MCF 10A (cell line): Measurements from ENCODE around the gene LRRFIP1. TPM values are rescaled to one million over a fixed set of nuclear protein-coding genes. Genes with fewer than 3 reads are reported as not detected.

Experiments
- BruUV-seq: library from RNA; stranded (reverse); fragments of 400-500 nt; replicated peaks from 2 replicates; lab custom pipeline; 2021; lab: Mats Ljungman, UMichigan
- CTCF ChIA-PET: fragments of 300-600 bp; sonication (Branson Sonifier 250); formaldehyde crosslinking; extraction: SDS; loops from one replicate; lab custom pipeline; 2021; ENCODE audit warnings: antibody characterized with exemption, inconsistent platforms; lab: Yijun Ruan, JAX
- POLR2A ChIA-PET: fragments of 300-600, 350-650 bp; sonication (Branson Sonifier 250); formaldehyde crosslinking; extraction: SDS; loops from one replicate; lab custom pipeline; 2020; ENCODE audit warnings: antibody characterized with exemption, inconsistent platforms; lab: Yijun Ruan, JAX
- DNase-seq: peaks from one replicate; pipeline ENCODE4 v3.0.0-alpha.2; 2018; ENCODE audit not compliant: unreplicated experiment
- H3K27ac Mint-ChIP-seq: one replicate; pipeline ENCODE4 v1.8.0; 2022; ENCODE audit warnings: mild to moderate bottlenecking, low read depth, mixed read lengths; ENCODE audit not compliant: unreplicated experiment
- H3K27me3 Mint-ChIP-seq: one replicate; pipeline ENCODE4 v1.8.0; 2022; ENCODE audit warnings: mixed read lengths; ENCODE audit not compliant: insufficient read depth, unreplicated experiment
- H3K36me3 Mint-ChIP-seq: one replicate; pipeline ENCODE4 v1.8.0; 2022; ENCODE audit warnings: mild to moderate bottlenecking, moderate library complexity, mixed read lengths; ENCODE audit not compliant: insufficient read depth, unreplicated experiment
- H3K4me1 Mint-ChIP-seq: one replicate; pipeline ENCODE4 v1.8.0; 2022; ENCODE audit warnings: mixed read lengths; ENCODE audit not compliant: insufficient read depth, unreplicated experiment
- H3K4me3 Mint-ChIP-seq: one replicate; pipeline ENCODE4 v1.8.0; 2022; ENCODE audit warnings: mild to moderate bottlenecking, moderate library complexity, mixed read lengths; ENCODE audit not compliant: unreplicated experiment
- H3K9me3 Mint-ChIP-seq: one replicate; pipeline ENCODE4 v1.8.0; 2022; ENCODE audit warnings: mixed read lengths; ENCODE audit not compliant: unreplicated experiment
- intact Hi-C: fragments of 100-400 bp; cut with micrococcal nuclease; formaldehyde crosslinking; loops from 2 replicates; pipeline ENCODE4 v1.14.1; 2022
- total RNA-seq: library from RNA; stranded (reverse); gene quantifications from 2 replicates; pipeline ENCODE4 v1.2.3, GENCODE V29; 2022
- TF ChIP-seq, protein P1 (sequence below): fragments of 200-600 bp; IDR thresholded peaks from one replicate; pipeline ENCODE4 v1.8.0; 2022; ENCODE audit warnings: antibody characterized with exemption, mild to moderate bottlenecking; ENCODE audit not compliant: unreplicated experiment

The LRRFIP1 gene
- total RNA-seq, 1 experiment from 2014 or later, result 197 TPM

- H3K4me3 Mint-ChIP-seq, result no peak overlapping the region
- peaks cover 5% of the 10 kb centered on the region for H3K36me3 Mint-ChIP-seq
- BruUV-seq, result no TSS peak
- peak overlapping the region; percentile 91 for H3K27ac Mint-ChIP-seq
- intact Hi-C loops, result no loop called here
- H3K27me3 Mint-ChIP-seq, result no peaks in the 10 kb centered on the region
- TF ChIP-seq, protein P1, sequence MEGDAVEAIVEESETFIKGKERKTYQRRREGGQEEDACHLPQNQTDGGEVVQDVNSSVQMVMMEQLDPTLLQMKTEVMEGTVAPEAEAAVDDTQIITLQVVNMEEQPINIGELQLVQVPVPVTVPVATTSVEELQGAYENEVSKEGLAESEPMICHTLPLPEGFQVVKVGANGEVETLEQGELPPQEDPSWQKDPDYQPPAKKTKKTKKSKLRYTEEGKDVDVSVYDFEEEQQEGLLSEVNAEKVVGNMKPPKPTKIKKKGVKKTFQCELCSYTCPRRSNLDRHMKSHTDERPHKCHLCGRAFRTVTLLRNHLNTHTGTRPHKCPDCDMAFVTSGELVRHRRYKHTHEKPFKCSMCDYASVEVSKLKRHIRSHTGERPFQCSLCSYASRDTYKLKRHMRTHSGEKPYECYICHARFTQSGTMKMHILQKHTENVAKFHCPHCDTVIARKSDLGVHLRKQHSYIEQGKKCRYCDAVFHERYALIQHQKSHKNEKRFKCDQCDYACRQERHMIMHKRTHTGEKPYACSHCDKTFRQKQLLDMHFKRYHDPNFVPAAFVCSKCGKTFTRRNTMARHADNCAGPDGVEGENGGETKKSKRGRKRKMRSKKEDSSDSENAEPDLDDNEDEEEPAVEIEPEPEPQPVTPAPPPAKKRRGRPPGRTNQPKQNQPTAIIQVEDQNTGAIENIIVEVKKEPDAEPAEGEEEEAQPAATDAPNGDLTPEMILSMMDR, result no peak
- DNase-seq, result no peak
- ChIA-PET CTCF (interaction anchor here (2.1 kb wide), 1 partner anchor 29 kb away, joined by 10 read pairs; no protein-coding TSS in a partner anchor), POLR2A (interaction anchor here (1.7 kb wide), 1 partner anchor 8 kb away, joined by 13 read pairs; no protein-coding TSS in a partner anchor)
- H3K4me1 Mint-ChIP-seq, result peaks cover 36% of the 10 kb centered on the region
- H3K9me3 Mint-ChIP-seq, result no peaks in the 10 kb centered on the region
Measured at GRCh38 chr2:237701859-237702390, 74.5 kb downstream of the LRRFIP1 start.

GRCh38 chr2:237702441-237703391, 75.3 kb downstream of the LRRFIP1 start:
- Mint-ChIP-seq H3K27ac (peak overlapping the region; percentile 91), H3K36me3 (peaks cover 5% of the 10 kb centered on the region), H3K27me3 (no peaks in the 10 kb centered on the region), H3K4me3 (peak overlapping the region; percentile 15), H3K4me1 (peaks cover 29% of the 10 kb centered on the region), H3K9me3 (no peaks in the 10 kb centered on the region)
- no TSS peak for BruUV-seq
- CTCF ChIA-PET, result interaction anchor here (0.6 to 2.1 kb wide), 2 partner anchors 30 to 132 kb away, joined by 3 to 10 read pairs; no protein-coding TSS in a partner anchor
- intact Hi-C loops, result no loop called here
- TF ChIP-seq, protein P1, result no peak
- peak; percentile 36 for DNase-seq
- POLR2A ChIA-PET, result interaction anchor here (0.8 to 1.7 kb wide), 2 partner anchors 9 to 15 kb away, joined by 3 to 13 read pairs; no protein-coding TSS in a partner anchor

GRCh38 chr2:237704501-237705434, 77.4 kb downstream of the LRRFIP1 start:
- peak; percentile 76 for DNase-seq
- Mint-ChIP-seq H3K27me3 (no peaks in the 10 kb centered on the region), H3K4me1 (peaks cover 28% of the 10 kb centered on the region), H3K36me3 (peaks cover 24% of the 10 kb centered on the region), H3K4me3 (peak overlapping the region; percentile 52), H3K27ac (peak overlapping the region; percentile 91), H3K9me3 (no peaks in the 10 kb centered on the region)
- POLR2A ChIA-PET, result interaction anchor here (0.8 to 3.0 kb wide), 5 partner anchors 8 to 31 kb away, joined by 3 to 26 read pairs (median 5); no protein-coding TSS in a partner anchor
- CTCF ChIA-PET, result interaction anchor here (0.8 to 1.8 kb wide), 2 partner anchors 32 to 41 kb away, joined by 4 to 5 read pairs; no protein-coding TSS in a partner anchor
- intact Hi-C loops, result no loop called here
- TF ChIP-seq, protein P1, result no peak
- no TSS peak for BruUV-seq
